IPS-NIHi7 (cell line): ENCODE results near the gene SPINT4.
A peak's percentile ranks its signal among the peaks of the same experiment; 100 is the strongest.
"Not testable (repeated sequence)": the region's sequence is repeated elsewhere in the genome, so short reads cannot be mapped to it uniquely, and the experiment has no call there.

Source experiments
- DNase-seq: peaks from one replicate; pipeline ENCODE4 v3.0.0; 2012; ENCODE audit warnings: mixed read lengths; ENCODE audit errors: extremely low spot score

Gene SPINT4

DNA sequence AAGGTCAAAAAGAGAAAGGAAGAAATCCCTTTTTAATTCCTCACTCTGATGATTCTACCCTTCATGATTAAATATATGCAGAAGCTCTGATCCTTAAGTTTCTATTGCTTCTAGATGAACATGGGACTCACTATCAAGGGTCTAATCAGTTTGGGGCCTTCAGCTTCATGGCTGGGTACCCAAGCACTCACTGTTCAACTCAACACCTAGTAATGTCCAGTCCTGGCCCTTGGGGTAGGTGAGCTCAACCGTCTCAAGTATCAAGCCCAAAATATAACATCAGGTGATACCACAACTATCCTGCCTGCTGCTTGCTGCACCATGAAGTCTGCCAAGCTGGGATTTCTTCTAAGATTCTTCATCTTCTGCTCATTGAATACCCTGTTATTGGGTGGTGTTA, at the start of gene SPINT4:
SPINT4 (plus strand) TSS at position 301 of the 400 bp plus-strand sequence; CDS start at position 322, 21 bp downstream.
- no peak for DNase-seq

DNA sequence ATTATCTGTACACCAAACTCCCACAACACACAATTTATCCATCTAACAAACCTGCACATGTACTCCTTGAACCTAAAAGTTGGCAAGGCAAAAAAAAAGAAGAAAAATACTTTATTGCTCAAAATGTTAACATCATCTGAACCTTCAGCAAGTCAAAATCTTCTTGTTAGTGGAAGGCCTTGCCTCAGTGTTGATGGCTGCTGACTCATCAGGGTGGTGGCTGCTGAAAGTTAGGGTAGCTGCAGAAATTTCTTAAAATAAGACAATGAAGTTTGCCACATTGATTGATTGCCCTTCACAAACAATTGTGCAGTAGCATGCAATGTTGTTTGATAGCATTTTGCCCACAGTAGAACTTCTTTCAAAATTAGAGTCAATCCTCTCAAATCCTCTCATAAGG, 49.4 kb upstream of the SPINT4 start:
- no peak for DNase-seq

DNA sequence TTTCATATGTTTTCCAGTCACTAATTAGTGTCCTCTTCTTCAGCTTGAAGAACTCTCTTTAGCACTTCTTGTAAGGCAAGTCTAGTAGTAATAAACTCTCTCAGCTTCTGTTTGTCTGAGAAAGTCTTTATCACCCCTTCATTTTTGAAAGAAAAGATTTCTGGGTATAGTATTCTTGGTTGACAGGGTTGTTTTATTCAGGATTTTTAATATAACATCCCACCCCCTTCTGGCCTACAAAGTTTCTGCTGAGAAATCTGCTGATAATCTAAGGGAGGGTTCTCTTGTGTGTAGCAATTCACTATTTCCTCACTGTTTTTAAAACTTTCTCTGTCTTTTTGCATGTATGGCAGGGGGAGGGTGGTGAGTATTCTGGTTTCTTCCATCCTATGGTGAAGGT, 42.5 kb upstream of the SPINT4 start:
- DNase-seq, result no peak

DNA sequence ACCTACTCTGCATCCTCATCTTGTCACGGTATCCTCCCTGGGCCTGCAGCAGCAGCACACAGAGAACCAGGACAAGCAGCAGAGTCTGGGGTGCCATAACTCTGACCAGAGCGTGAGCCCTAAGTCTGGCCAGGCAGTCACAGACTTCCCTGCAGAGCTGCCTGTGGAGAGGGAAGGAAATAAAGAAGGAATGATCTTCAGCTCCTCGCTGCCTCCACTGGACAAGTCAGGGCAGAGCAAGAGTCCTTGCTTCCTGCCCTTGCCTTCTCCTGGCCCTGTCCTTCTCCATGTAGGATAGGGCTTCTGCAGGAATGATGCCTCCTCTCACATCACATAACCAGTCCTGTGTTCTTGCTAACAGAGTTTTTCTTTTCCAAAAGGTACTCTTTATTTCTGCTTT, 36.3 kb upstream of the SPINT4 start:
- DNase-seq, result peak; percentile 83

DNA sequence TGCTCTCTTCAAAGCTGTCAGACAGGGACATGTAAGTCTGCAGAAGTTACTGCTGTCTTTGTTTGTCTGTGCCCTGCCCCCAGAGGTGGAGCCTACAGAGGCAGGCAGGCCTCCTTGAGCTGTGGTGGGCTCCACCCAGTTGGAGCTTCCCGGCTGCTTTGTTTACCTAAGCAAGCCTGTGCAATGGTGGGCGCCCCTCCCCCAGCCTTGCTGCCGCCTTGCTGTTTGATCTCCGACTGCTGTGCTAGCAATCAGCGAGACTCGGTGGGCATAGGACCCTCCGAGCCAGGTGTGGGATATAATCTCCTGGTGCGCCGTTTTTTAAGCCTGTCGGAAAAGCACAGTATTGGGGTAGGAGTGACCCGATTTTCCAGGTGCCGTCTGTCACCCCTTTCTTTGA, 28.8 kb upstream of the SPINT4 start:
- not testable (repeated sequence) for DNase-seq

DNA sequence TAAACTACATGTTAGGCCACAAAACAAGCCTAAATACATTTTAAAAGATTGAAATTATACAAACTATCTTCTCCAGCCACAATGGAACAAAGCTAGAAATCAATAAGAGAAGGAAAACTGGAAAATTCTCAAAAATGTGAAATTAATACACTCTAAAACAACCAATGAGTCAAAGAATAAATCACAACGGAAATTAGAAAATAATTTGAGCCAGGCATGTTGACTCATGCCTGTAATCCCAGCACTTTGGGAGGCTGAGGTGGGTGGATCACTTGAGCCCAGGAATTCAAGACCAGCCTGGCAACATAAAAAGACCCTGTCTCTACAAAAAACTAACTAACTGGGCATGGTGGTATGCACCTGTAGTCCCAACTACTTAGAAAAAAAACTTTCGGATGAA, 26.7 kb upstream of the SPINT4 start:
- no peak for DNase-seq

DNA sequence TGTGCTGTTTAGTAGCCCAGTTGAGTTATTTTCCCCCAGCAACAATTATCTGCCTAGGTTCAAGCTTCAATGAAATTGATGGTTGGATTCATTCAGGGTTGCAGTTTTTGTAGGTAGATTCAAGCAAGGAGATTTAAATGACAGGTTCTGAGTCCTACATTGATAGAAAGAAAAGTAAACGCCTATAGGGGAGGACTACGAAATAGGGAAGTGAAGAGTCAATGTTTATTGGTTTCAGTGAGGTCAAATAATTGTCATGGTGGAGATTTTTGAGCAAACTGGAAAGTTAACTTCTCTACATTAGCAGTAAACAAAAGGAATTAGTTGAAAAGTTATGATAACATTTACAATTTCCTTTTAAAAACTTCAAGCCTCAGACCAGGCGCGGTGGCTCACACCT, 21.0 kb upstream of the SPINT4 start:
- DNase-seq, result no peak

DNA sequence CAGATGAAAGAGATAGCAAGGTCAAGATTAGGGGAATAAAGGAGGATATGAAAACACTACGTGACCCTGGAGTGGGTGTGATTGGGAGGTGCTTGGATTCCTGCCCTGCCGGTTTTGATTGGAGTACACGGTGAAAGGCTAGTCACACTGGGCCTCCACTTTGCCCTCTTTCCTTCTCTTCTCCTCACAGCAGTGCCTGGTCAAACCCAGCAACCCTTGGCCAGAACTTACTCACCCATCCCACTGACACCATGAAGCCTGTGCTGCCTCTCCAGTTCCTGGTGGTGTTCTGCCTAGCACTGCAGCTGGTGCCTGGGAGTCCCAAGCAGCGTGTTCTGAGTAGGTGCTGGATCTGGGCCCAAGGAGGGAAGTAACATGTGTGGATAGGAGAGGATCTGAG, 20.3 kb upstream of the SPINT4 start, which contains the start of gene WFDC13:
WFDC13 (plus strand) TSS at position 166 of the 400 bp plus-strand sequence; CDS start at position 252, 86 bp downstream.
- no peak for DNase-seq

DNA sequence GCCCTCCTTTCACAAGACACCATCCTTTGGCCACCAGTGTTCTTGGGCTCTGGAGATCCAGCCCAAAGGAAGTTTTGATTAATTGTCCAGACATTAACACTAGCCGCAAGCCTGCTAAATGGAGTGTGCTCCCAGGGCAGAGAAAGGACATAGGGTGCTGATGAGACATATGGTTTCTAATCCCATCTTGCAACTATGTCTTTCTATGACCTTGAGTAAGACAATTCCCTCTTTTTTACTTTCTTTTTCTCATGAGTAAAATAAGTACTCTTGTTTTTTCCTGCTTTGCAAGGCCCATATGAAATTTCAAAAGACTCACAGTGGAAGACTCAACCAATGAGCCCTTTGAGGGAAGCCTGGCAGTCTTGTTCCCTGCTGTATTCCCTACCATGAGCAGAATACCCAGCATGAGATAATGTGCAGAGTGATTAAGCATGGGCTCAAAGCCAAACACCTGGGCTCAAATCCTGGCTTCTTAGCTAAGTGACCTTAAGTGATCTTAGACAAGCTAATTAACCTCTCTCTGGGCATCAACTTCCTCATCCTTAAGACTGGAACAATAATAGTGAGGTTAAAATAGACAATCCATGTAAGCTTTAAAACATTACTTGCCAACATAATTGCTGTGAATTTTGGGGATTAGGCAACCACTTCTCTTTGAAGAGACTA, 17.0 kb upstream of the SPINT4 start, which contains the start of gene WFDC10B:
WFDC10B (minus strand) TSS at position 51 of the 669 bp plus-strand sequence. CDS start 19,027 bp downstream, outside the sequence.
- DNase-seq, result no peak

DNA sequence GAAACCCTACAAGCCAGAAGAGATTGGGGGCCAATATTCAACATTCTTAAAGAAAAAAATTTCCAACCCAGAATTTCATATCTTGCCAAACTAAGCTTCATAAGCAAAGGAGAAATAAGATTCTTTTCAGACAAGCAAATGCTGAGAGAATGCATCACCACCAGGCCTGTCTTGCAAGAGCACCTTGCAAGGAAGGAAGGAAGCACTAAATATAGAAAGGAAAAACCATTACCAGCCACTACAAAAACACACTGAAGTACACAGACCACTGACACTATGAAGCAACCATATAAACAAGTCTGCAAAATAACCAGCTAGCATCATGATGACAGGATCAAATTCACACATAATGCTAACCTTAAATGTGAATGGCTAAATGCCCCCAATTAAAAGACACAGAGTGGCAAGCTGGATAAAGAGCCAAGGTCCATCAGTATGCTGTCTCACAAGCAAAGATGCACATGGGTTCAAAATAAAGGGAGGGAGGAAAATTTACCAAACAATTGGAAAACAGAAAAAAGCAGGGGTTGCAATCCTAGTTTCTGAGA, 5.9 kb upstream of the SPINT4 start:
- not testable (repeated sequence) for DNase-seq

DNA sequence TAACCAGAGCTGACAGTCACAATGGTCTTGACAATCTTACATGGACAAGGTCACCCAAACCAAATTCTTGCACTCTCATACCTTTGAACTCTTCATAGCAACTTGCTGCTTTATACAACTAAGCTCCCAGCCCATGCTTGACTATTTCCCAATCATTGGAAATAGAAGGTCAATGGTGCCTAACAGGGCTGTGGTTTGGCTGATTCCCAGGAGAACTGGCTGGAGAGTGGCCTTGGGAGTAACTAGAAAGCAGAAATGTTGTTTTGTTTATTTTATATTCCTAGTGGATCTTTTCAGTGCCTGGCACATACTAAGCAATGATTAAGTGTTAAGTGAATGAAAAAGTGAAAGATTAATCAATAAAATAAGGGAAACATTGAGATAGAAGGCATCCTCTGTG, 3.0 kb downstream of the SPINT4 start:
- DNase-seq, result no peak

DNA sequence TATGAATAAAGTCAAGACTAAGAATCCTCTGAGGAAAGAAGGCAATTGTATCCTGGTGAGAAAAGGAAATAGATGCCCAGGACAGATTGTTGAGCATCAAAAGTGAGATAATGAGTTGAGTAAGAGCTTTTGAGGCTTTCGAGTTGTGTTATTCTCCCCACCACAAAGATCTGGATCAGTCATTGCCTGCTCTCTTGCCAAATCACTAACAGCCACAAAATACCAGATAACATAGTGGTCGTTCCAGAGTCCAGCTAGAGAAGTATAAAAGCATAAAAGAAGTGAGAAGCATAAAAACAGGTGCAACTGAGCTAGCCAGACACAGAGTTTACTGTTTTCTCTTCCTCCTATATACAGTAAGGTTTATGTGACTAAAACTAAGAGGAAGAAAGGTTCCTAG, 4.9 kb downstream of the SPINT4 start:
- no peak for DNase-seq

DNA sequence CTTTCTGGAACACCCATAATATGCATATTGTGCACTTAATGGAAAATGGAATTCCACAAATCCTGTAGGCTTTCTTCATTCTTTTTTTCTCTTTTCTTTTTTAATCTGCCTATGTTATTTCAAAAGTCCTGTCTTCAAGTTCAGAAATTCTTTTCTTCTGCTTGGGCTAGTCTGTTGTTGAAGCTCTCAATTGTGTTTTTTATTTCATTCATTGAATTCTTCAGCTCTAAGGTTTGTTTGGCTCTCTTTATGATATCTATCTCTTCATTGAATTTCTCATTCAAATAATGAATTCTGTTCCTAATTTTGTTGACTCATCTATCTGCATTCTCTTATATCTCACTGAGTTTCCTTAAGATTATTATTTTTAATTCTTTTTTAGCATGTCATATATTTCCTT, 10.1 kb downstream of the SPINT4 start:
- no peak for DNase-seq

DNA sequence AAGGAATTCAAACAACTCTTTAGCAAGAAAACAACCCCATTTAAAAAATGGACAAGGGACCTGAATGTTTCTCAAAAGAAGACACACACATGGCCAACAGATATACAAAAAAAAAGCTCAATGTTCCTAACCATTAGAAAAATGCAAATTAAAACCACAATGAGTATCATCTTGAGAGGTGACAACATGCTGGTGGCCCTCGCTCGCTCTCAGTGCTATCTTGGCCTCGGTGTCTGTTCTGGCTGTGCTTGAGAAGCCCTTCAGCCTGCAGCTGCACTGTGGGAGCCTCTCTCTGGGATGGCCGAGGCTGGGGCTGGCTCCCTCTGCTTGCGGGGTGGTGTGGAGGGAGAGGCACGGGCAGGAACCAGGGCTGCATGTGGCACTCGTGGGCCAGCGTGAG, 13.4 kb downstream of the SPINT4 start:
- DNase-seq, result no peak

DNA sequence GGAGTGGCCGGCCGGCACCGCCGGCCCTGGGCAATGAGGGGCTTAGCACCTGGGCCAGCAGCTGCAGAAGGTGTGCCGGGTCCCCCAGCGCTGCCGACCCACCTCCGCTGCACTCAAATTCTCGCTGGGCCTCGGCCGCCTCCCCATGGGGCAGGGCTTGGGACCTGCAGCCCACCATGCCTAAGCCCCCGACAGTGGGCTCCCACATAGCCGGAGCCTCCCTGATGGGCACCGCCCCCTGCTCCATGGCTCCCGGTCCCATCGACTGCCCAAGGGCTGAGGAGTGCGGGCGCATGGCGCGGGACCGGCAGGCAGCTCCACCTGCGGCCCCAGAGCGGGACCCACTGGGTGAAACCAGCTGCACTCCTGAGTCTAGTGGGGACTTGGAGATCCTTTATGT, 13.8 kb downstream of the SPINT4 start:
- no peak for DNase-seq

DNA sequence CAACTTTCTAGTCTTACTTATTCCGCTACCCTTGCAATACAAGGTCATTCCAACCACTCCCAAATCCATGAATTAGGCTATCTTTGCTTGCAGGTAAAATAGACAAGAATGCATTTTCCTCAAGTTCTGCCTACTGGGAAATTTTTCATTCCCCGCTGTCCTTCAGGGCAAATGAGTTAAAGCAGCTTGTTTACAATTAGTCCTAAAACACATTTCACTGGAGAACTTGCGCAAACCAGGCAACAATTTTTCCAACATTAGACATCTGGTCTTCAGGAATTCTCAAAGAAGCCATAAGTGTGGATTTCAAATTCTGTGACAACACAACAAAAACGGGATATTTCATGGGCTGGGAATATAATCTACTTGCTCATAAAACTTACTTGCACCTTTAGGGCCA, 20.4 kb downstream of the SPINT4 start:
- DNase-seq, result no peak

DNA sequence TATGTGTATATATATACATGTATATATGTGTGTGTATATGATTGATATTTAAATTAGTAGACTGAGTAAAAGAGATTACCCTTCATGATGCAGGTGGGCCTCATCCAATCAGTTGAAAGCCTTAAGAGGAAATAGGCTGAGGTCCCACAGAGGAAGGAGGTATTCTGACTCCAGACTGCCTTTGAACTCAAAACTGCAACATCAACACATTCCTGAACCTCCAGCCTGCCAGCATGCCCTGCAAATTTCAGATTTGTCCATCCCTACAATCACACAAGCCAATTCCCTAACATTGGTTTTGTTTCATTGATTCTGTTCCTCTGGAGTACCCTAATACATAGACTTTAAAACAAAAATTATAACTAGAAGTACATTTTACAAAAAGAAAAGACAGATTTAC, 22.9 kb downstream of the SPINT4 start:
- no peak for DNase-seq

DNA sequence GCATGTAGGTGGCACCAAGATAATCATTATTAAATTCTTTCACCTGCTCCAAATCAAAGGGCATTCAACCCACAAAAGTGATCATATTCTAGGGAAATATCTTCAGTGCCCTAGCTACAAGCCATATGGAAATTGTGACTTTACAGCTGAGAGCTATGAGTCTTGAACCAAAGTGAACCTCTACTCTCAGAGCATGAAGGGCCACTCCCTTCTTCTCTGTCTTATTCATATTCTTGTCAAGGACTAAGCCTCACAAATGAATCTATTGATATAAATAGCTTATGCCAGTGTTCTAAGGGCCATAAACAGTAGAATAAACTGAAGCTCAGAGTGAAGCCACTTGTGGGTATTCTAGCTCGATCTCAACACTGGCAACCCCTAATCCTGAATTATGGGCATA, 29.6 kb downstream of the SPINT4 start:
- no peak for DNase-seq

DNA sequence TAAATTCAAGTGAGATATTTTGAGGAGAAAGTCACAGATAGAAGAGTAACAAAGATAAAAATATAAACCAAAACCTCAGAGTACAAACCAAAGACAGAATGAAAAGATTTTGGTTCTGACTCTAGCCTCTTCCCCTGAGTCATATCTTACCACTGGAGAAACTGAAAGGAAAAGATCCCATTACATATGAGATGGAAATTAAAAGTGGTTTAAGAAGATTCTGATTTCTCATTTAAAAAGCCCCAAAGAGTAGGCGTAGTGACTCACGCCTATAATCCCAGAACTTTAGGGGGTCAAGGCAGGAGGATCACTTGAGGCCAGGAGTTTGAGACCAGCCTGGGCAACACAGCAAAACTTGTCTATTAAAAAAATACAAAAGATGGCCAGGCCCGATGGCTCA, 30.6 kb downstream of the SPINT4 start:
- no peak for DNase-seq

DNA sequence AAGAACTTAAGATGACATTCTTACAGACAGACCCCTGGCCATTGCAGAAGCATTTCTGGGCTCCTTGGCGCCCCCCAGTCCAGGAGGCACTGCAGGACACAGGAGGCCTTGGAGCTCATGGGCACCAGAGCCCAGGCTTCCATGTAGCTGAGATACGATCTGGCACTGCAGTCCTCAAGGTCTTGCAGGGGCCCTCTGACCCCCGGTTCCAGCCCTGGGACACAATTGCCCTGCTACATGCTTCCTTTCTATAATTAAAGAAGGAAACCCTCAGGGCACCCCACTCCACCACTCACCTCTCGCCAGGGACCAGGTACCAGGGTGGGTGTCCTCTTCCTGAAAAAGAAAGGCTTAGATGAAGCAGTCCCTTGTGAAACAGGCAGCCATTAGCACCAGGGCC, 35.9 kb downstream of the SPINT4 start:
- DNase-seq, result no peak

DNA sequence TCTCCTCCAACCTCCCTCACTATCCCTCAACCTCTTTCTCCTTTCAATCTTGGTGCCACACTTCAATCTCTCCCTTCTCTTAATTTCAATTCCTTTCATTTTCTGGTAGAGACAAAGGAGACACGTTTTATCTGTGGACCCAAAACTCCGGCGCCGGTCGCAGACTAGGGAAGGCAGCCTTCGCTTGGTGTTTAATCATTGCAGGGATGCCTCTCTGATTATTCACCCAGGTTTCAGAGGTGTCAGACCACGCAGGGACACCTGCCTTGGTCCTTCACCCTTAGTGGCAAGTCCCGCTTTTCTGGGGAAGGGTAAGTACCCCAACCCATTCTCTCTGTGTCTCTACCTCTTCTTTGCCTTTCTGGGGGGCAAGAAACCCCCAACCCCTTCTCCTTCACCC, 37.8 kb downstream of the SPINT4 start:
- not testable (repeated sequence) for DNase-seq

DNA sequence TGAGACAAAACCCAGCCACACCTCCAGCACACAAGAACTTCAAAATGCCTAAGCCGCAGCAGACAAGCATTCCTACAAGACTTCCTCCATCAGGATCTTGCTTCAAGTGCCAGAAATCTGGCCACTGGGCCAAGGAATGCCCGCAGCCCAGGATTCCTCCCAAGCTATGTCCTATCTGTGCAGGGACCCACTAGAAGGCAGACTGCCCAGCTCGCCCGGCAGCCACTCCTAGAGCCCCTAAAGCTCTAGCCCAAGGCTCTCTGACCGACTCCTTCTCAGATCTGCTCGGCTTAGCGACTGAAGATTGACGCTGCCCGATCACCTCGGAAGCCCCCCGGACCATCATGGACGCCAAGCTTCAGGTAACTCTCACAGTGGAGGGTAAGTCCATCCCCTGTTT, 39.8 kb downstream of the SPINT4 start:
- DNase-seq, result not testable (repeated sequence)

DNA sequence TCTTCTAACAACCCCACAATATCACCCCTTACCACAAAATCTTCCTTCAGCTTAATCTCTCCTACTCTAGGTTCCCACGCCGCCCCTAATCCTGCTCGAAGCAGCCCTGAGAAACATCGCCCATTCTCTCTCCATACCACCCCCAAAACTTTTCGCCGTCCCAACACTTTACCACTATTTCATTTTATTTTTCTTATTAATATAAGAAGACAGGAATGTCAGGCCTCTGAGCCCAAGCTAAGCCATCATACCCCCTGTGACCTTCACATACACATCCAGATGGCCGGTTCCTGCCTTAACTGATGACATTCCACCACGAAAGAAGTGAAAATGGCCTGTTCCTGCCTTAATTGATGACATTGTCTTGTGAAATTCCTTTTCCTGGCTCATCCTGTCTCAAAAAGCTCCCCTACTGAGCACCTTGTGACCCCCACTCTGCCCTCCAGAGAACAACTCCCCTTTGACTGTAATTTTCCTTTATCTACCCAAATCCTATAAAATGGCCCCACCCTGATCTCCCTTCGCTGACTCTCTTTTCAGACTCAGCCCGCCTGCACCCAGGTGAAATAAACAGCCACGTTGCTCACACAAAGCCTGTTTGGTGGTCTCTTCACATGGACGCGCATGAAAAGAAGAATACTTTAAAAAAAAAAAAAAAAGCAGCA, 42.6 kb downstream of the SPINT4 start:
- not testable (repeated sequence) for DNase-seq
